Liver (tissue), 9 donors: ENCODE data around the gene ASPSCR1. TPM values are rescaled to one million over a fixed set of nuclear protein-coding genes. Genes with fewer than 3 reads are reported as not detected.

Experiments used
- DNase-seq: peaks from one replicate; pipeline ENCODE4 v3.0.0-alpha.2; 2017; ENCODE audit warnings: low spot score
- H3K27ac ChIP-seq, 2 donors: one replicate each; pipeline ENCODE4 v1.7.0; 2013; ENCODE audit warnings: inconsistent platforms in 2 of 2, low read length in 2 of 2, control low read depth in 1 of 2, low read depth in 1 of 2, mild to moderate bottlenecking in 1 of 2
- H3K27me3 ChIP-seq, 4 donors: one replicate each; pipeline versions ENCODE4 v1.6.1 to v1.7.0; 2013; ENCODE audit warnings: low read length in 3 of 4, inconsistent platforms in 1 of 4, mild to moderate bottlenecking in 1 of 4, moderate library complexity in 1 of 4; ENCODE audit not compliant: control insufficient read depth in 4 of 4, insufficient read depth in 4 of 4
- H3K36me3 ChIP-seq, 4 donors: one replicate each; pipeline versions ENCODE4 v1.6.1 to v1.7.0; 2013; ENCODE audit warnings: low read length in 3 of 4, mild to moderate bottlenecking in 3 of 4, low read depth in 1 of 4, moderate library complexity in 1 of 4; ENCODE audit not compliant: control insufficient read depth in 4 of 4, insufficient read depth in 3 of 4
- H3K4me1 ChIP-seq, 4 donors: one replicate each; pipeline versions ENCODE4 v1.6.1 to v1.7.0; 2013; ENCODE audit warnings: low read length in 3 of 4, mild to moderate bottlenecking in 3 of 4, moderate library complexity in 1 of 4; ENCODE audit not compliant: control insufficient read depth in 4 of 4, insufficient read depth in 4 of 4
- H3K4me3 ChIP-seq, 3 donors: one replicate each; pipeline versions ENCODE4 v1.6.1 to v1.7.0; 2013; ENCODE audit warnings: low read length in 3 of 3, control low read depth in 1 of 3, low read depth in 1 of 3, mild to moderate bottlenecking in 1 of 3
- H3K9ac ChIP-seq, 2 donors: one replicate each; pipeline ENCODE4 v1.7.0; 2013; ENCODE audit warnings: low read length in 2 of 2, mild to moderate bottlenecking in 2 of 2, moderate library complexity in 2 of 2, control low read depth in 1 of 2, low read depth in 1 of 2
- H3K9me3 ChIP-seq, 4 donors: one replicate each; pipeline versions ENCODE4 v1.6.1 to v1.7.0; 2013; ENCODE audit warnings: low read length in 3 of 4; ENCODE audit not compliant: control insufficient read depth in 4 of 4
- EGR1 ChIP-seq, 2 donors: IDR thresholded peaks; 2 replicates each; pipeline ENCODE4 v1.6.1; 2016 to 2018; ENCODE audit warnings: antibody characterized with exemption in 2 of 2, low read depth in 2 of 2
- FOXA1 ChIP-seq: IDR thresholded peaks from 2 replicates; pipeline ENCODE4 v1.6.1; 2016; ENCODE audit warnings: antibody characterized with exemption
- FOXA2 ChIP-seq: IDR thresholded peaks from 2 replicates; pipeline ENCODE4 v1.6.1; 2016; ENCODE audit warnings: antibody characterized with exemption
- GABPA ChIP-seq, 2 donors: IDR thresholded peaks in 1 of 2; conservative IDR thresholded peaks in 1 of 2; 2 replicates each; pipeline ENCODE4 v1.6.1; 2016; ENCODE audit warnings: antibody characterized with exemption in 2 of 2, mild to moderate bottlenecking in 1 of 2, moderate library complexity in 1 of 2
- HNF4A ChIP-seq, 2 donors: conservative IDR thresholded peaks; 2 replicates each; pipeline ENCODE4 v1.6.1; 2016; ENCODE audit warnings: antibody characterized with exemption in 2 of 2, mild to moderate bottlenecking in 2 of 2
- JUND ChIP-seq, 2 donors: IDR thresholded peaks; 2 replicates each; pipeline ENCODE4 v1.6.1; 2016; ENCODE audit warnings: antibody characterized with exemption in 2 of 2
- RAD21 ChIP-seq, 2 donors: IDR thresholded peaks; 2 replicates each; pipeline ENCODE4 v1.6.1; 2016; ENCODE audit warnings: antibody characterized with exemption in 2 of 2, mild to moderate bottlenecking in 2 of 2
- RXRA ChIP-seq, 2 donors: IDR thresholded peaks; 2 replicates each; pipeline ENCODE4 v1.6.1; 2017 to 2018; ENCODE audit warnings: antibody characterized with exemption in 2 of 2, mild to moderate bottlenecking in 1 of 2
- SP1 ChIP-seq: IDR thresholded peaks from 2 replicates; pipeline ENCODE4 v1.6.1; 2018; ENCODE audit warnings: antibody characterized with exemption, mild to moderate bottlenecking
- WGBS: extraction: QIAGEN DNeasy Blood & Tissue Kit; methylation state at CpG from one replicate; pipeline ENCODE4 v1.1.7; 2013; 5-methylcytosine and 5-hydroxymethylcytosine counted together
- polyA plus RNA-seq, 2 donors: library from polyadenylated mRNA; stranded (reverse) in 1 of 2; unstranded in 1 of 2; fragments of 200-250 nt in 1 of 2; fragments of >200 nt in 1 of 2; fragmentation: Nextera tagmentation in 1 of 2; extraction: Ambion mirVana in 1 of 2; gene quantifications; one replicate each; pipeline versions ENCODE4 v1.2.1 to v1.2.3, GENCODE V29; 2013 to 2015
- total RNA-seq, 2 donors: library from RNA; depleted of rRNA; stranded (reverse); fragments of >200 nt; gene quantifications; one replicate each; pipeline ENCODE4 v1.2.3, GENCODE V29; 2014
- TF ChIP-seq, protein P1 (sequence below): fragments of 150-350 bp; IDR thresholded peaks from 2 replicates; pipeline ENCODE4 v1.5.1; 2017; ENCODE audit warnings: improper control_type of control experiment, low read depth, low read length; ENCODE audit not compliant: missing input control
- TF ChIP-seq, protein P2 (sequence below): IDR thresholded peaks from 2 replicates; pipeline ENCODE4 v1.6.1; 2016; ENCODE audit warnings: antibody characterized with exemption
- TF ChIP-seq, protein P3 (sequence below): IDR thresholded peaks from 2 replicates; pipeline ENCODE4 v1.6.1; 2016; ENCODE audit warnings: antibody characterized with exemption, mild to moderate bottlenecking
- donor health status: healthy.
- donor health status: healthy.
- donor health status: healthy.
- donor health status: healthy.
- donor health status: healthy.

The ASPSCR1 gene
- total and polyA plus RNA-seq, 4 donors: 17.8 to 26.2 (median 20.4) TPM

- Histone ChIP-seq H3K4me1 (no peaks in the 10 kb centered on the region), H3K27ac (no peak overlapping the region), H3K36me3 (no peaks in the 10 kb centered on the region), H3K27me3 (no peaks in the 10 kb centered on the region), H3K4me3 (no peak overlapping the region), H3K9ac (no peak overlapping the region), H3K9me3 (no peaks in the 10 kb centered on the region)
- 67% methylated on average over 13 of the region's 13 CpGs for WGBS
- TF ChIP-seq, protein P1, sequence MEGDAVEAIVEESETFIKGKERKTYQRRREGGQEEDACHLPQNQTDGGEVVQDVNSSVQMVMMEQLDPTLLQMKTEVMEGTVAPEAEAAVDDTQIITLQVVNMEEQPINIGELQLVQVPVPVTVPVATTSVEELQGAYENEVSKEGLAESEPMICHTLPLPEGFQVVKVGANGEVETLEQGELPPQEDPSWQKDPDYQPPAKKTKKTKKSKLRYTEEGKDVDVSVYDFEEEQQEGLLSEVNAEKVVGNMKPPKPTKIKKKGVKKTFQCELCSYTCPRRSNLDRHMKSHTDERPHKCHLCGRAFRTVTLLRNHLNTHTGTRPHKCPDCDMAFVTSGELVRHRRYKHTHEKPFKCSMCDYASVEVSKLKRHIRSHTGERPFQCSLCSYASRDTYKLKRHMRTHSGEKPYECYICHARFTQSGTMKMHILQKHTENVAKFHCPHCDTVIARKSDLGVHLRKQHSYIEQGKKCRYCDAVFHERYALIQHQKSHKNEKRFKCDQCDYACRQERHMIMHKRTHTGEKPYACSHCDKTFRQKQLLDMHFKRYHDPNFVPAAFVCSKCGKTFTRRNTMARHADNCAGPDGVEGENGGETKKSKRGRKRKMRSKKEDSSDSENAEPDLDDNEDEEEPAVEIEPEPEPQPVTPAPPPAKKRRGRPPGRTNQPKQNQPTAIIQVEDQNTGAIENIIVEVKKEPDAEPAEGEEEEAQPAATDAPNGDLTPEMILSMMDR: no peak
- TF ChIP-seq SP1 (no peak), GABPA (IDR thresholded peaks at IDR 0.05 in 1 of 2, conservative IDR thresholded peaks at IDR 0.05 in 1 of 2) (no peak)
- DNase-seq: no peak
These were observed 25.4 kb upstream of the ASPSCR1 start for GRCh38 chr17:81951785-81952684.

DNA sequence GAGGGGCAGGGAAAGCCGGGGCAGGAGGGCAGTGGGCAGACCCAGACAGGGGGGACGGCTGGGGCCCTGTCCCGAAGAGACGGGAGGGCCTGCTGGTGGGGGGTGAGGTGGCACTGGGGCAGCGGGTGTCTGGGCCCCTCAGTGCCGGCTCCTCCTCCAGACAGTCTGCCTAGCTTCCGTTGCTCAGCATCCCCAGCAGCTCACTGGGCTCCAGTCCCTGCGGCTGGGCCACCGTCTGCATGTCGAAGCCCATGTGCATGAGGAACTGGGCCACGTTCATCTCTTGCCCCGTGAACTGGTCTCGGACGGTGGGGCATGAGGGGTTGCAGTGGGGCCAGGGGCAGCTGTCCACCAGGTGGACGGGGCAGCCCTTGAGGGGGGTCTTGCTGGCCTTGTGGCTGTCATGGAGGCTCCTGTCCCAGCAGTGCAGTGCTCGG, 24.6 kb upstream of the ASPSCR1 start:
- Histone ChIP-seq H3K27me3 (no peaks in the 10 kb centered on the region), H3K27ac (no peak overlapping the region), H3K4me3 (no peak overlapping the region), H3K36me3 (no peaks in the 10 kb centered on the region), H3K9ac (no peak overlapping the region), H3K4me1 (no peaks in the 10 kb centered on the region), H3K9me3 (no peaks in the 10 kb centered on the region)
- TF ChIP-seq RAD21 (IDR thresholded peaks at IDR 0.05): no peak
- no peak for TF ChIP-seq EGR1 (IDR thresholded peaks at IDR 0.05; ENCODE audit: low read depth in 2 of 2)
- no peak for TF ChIP-seq HNF4A (conservative IDR thresholded peaks at IDR 0.05)
- TF ChIP-seq JUND (IDR thresholded peaks at IDR 0.05): no peak
- TF ChIP-seq, protein P2, sequence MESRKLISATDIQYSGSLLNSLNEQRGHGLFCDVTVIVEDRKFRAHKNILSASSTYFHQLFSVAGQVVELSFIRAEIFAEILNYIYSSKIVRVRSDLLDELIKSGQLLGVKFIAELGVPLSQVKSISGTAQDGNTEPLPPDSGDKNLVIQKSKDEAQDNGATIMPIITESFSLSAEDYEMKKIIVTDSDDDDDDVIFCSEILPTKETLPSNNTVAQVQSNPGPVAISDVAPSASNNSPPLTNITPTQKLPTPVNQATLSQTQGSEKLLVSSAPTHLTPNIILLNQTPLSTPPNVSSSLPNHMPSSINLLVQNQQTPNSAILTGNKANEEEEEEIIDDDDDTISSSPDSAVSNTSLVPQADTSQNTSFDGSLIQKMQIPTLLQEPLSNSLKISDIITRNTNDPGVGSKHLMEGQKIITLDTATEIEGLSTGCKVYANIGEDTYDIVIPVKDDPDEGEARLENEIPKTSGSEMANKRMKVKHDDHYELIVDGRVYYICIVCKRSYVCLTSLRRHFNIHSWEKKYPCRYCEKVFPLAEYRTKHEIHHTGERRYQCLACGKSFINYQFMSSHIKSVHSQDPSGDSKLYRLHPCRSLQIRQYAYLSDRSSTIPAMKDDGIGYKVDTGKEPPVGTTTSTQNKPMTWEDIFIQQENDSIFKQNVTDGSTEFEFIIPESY: no peak
- no peak for TF ChIP-seq RXRA (IDR thresholded peaks at IDR 0.05)
- no peak for TF ChIP-seq FOXA1
- TF ChIP-seq, protein P3, sequence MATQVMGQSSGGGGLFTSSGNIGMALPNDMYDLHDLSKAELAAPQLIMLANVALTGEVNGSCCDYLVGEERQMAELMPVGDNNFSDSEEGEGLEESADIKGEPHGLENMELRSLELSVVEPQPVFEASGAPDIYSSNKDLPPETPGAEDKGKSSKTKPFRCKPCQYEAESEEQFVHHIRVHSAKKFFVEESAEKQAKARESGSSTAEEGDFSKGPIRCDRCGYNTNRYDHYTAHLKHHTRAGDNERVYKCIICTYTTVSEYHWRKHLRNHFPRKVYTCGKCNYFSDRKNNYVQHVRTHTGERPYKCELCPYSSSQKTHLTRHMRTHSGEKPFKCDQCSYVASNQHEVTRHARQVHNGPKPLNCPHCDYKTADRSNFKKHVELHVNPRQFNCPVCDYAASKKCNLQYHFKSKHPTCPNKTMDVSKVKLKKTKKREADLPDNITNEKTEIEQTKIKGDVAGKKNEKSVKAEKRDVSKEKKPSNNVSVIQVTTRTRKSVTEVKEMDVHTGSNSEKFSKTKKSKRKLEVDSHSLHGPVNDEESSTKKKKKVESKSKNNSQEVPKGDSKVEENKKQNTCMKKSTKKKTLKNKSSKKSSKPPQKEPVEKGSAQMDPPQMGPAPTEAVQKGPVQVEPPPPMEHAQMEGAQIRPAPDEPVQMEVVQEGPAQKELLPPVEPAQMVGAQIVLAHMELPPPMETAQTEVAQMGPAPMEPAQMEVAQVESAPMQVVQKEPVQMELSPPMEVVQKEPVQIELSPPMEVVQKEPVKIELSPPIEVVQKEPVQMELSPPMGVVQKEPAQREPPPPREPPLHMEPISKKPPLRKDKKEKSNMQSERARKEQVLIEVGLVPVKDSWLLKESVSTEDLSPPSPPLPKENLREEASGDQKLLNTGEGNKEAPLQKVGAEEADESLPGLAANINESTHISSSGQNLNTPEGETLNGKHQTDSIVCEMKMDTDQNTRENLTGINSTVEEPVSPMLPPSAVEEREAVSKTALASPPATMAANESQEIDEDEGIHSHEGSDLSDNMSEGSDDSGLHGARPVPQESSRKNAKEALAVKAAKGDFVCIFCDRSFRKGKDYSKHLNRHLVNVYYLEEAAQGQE: no peak
- TF ChIP-seq FOXA2: no peak
- TF ChIP-seq, protein P1: no peak
- WGBS: 89% methylated on average over 16 of the region's 16 CpGs
- DNase-seq: no peak
